IPS-NIHi11 (cell line): ENCODE measurements around the gene KIF6.
"Not testable (repeated sequence)": the region's sequence is repeated elsewhere in the genome, so short reads cannot be mapped to it uniquely, and the experiment has no call there.

ENCODE experiments used
- DNase-seq: peaks from one replicate; pipeline ENCODE4 v3.0.0; 2012; ENCODE audit warnings: mixed read lengths, low spot score

The KIF6 gene, protein sequence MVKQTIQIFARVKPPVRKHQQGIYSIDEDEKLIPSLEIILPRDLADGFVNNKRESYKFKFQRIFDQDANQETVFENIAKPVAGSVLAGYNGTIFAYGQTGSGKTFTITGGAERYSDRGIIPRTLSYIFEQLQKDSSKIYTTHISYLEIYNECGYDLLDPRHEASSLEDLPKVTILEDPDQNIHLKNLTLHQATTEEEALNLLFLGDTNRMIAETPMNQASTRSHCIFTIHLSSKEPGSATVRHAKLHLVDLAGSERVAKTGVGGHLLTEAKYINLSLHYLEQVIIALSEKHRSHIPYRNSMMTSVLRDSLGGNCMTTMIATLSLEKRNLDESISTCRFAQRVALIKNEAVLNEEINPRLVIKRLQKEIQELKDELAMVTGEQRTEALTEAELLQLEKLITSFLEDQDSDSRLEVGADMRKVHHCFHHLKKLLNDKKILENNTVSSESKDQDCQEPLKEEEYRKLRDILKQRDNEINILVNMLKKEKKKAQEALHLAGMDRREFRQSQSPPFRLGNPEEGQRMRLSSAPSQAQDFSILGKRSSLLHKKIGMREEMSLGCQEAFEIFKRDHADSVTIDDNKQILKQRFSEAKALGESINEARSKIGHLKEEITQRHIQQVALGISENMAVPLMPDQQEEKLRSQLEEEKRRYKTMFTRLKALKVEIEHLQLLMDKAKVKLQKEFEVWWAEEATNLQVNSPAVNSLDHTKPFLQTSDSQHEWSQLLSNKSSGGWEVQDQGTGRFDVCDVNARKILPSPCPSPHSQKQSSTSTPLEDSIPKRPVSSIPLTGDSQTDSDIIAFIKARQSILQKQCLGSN

DNA sequence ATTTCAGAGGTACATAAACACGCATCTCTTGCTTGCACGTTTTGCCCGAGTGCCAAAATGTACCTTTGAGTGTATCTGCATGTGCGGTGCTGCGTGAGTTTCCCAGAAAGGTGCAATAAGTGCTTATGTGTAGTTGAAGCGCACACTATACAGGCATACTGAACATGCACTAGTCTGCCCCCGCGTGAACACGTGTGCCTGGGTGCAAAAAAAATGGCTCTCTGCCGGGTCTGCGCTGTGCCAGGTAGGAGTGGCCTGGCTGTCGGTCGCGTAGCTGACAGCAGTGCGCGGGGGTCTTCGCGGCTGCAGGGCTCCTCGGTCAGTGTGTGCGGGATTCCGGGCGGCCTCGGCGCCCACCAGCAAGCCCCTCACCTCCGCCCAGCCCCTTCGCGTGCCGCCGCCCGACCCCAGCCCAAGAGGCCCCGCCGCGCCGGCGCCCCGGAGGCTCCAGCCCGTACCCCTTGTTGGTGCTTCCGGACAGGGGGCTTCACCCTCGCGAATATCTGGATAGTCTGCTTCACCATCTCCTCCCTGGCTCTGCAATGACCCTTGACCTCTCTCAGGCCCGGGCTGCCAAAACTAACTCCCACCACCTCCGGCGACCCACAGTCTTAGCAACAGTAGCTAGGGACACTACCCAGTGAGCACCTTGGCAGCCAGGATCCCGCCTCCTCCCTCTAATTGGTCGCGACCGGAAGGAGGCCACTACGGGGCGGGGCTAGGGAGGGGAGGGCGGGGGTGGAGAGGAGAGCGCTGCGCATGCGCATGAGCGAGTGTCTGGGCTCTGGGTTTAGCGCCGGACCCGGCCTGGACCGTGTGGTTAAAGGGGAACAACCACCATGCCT lies at the start of gene KIF6:
Gene KIF6, minus strand, starts transcription at position 622 of the 845 bp plus-strand sequence. Its CDS starts 98 bp downstream, at position 524.
- peak; percentile 97 for DNase-seq

DNA sequence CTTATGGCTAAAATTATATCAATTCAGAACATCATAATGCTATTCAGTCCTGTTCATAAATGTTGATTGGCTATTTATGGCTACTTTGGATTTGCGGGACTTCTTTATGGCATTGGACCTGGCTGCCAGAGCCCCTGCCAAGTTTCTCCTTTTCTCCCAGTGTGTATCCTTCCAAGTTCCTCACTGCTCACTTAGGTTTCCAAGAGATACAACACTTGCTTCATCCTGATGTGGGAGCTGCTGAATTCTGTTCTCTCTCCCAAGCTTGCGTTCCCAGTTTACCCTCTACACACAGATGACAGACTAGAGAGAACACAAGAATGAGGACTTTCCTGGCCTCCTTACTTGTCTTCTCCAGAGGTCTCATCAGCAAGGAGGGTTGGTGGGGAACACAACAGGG lies 48.6 kb upstream of the KIF6 start:
- DNase-seq: no peak

DNA sequence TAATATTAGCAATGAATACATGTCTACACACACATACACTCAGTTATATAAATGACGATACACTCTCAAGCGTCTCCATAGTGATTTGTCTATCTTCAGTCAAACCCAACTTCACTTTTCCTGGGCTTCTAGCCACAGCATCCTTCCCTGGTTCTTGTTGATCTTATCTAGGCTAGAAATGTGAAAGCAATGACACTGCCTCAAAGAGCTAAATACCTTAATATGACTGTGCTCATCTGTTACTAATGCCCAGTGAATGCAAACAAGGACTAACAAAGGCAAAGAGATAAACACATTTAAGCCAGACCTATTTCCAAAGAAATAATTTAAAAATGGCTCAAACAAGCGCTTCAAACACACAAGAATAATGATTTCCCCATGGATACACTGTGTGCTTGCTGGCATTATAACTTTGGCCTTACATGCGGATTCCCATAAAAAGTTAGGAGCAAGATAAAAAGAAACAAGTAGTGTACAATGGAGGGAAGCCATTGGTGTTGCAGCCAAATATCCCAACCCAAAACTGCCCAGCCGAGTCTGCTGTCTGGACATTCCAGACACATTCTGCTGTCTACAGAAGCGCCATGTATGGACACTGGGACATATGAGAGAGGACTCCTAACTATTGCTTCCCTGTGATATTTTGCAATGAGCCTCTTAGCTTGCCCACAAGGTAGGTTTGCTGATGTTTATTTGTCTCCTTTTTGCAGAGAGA lies 47.5 kb upstream of the KIF6 start:
- DNase-seq: no peak

DNA sequence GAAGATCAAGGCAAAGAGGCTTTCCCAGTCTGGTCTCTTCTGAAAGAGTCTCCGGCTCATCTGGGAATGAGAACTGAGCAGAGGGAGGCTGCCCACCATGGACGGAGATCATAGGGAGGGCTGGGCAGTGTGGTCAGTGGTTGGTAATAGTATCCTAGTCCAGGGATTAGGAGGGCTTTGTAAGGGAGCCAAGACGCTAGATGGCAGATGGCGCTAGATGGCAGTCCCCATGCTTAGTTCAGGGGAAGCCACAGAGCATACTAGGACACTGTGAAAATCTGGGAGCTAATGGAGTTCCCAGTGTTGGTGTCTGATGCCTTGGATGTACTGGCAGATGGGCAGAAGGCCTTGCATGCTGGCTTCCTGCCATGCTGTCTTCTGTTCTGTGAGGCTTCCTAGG lies 45.2 kb upstream of the KIF6 start:
- no peak for DNase-seq

DNA sequence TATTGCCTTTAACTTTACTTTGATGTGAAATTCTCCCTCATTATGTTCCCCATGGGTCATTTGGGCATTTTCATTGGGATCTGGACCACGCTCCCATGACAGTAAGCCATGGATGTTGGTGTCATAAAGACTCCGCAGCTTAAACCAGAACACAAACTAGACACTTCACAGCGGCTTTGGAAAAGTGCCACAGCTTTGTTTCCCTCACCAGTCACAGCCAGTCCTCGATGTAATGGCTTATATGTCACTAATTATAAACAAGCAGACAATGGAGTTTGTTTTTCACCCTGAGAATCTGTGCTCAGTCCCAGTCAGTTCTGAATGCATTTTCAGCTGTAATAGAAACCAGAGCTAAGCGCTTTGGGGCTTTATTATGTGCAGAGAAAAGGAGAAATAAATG lies 43.8 kb upstream of the KIF6 start:
- DNase-seq: no peak

DNA sequence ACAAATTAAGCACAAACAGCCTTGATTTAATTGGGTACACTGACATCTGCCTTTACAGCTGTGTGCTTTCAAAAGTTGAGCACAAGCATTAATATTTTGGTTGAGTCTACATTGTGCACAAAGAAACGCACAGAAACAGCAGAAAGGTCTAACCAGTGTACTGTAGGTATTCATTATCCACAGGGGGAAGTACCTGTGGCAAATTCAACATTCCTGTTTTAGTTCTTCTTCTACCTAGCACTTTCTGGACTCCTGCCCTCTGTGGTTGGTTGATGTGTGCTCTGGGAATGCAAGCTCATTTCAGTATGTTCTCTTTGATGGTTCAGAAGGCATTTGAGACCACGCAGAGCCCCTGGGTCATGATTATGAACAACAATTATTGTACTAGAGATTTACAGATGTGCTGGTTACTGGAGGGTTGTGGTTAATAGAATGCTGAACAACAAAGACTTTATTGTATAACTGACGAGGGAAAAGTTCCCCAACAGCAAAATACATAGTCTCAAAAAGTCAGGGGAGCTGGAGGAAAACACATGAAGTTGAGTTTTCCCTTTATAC lies 40.4 kb upstream of the KIF6 start:
- DNase-seq: no peak

DNA sequence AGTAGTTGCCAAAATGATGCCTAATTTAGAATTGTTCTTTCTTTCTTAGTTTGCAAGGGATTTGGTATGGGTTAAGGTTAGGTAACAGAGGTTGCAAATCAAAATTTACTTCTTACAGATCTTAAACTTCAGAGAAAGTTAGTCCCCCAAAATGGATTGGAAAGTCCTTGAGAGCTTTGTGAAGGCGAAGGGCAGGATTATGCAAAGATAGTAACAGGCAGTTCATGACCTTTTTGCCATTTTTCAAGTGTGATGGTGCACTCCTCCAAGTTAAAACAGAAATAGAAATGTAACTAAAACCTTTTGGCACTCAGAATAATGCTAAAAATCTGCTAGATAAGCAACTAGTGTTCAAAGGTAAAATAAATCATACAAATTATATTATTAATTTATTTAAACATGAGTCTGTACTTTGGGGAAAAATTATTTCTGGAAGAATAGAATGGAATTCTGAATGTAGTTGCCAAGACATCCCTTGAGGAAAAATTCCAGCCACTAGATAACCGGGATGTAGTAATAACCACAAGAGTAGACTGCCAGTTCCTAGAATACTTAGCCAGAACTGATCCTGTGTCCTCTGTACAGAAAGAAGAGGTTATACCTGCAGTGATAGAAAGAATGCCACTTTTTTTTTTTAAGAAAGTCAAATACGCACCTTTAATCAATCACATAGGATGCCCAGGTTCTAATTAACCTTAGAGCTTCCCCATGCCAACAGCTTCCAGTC lies 35.2 kb upstream of the KIF6 start:
- no peak for DNase-seq

DNA sequence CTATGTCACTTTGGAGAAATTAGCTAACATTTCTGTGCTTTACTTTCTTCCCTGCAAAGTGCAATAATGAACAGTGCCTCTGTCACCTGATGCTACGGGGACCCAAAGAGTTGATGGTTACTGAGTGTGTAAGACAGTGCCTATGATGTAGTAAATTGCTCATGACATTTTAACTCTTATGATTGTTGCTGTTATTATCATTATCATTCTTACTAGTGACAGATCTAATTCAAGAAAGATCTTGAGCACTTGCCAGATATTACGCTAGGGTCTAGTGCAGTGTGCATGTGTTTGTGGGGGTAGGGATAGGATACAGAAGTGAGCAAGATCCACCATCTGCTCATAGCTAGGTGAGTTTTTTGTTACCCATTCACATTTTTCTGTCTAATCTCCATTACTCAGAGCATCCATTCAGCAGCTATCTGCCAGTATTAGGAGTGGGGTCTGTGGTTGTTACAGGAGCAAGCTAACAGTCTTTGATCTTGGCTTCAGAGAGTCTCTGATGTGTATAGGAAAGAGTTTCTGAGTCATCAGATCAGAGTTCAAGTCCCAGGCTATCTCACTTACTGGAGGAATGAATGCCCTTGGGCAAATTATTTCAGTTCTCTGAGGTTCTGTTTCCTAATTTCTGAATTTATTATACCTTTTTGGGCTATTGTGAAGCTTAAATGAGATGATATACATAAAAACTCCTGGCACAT lies 33.8 kb upstream of the KIF6 start:
- DNase-seq: no peak

DNA sequence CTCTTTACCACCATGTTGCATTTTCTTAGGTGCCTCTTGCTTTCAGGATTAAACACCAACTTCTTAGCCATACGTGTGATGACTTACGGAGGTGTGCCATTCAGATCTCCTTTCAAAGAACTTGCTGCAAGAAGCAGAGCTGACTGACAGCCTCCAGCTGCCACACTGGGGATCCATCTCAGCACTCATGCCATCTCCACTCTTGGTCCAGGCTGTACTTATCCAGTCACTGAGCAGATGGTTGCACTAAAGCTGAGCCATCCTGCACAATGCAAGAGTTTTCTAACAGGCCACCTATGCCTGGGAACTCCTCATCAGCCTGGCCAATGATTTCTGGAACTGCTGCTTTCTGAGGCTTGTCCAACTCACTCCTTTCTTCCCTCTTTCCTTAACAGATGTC lies 31.4 kb upstream of the KIF6 start:
- DNase-seq: no peak

DNA sequence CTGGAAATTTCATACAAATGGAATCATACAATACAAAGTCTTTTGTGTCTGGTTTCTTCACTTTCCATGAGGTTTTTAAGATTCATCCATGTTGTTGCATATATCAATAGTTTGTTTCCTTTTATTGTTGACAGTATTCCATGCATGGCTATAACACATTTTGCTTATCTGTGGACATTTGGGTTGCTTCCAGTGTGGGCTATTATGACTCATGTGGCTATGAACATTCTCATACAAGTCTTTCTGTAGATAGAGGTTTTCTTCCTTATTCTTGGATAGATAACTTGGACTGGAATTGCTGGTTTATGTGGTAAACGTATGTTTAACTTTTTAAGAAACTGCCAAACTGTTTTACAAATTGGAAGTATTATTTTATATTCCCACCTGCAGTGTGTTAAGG lies 30.0 kb upstream of the KIF6 start:
- no peak for DNase-seq

DNA sequence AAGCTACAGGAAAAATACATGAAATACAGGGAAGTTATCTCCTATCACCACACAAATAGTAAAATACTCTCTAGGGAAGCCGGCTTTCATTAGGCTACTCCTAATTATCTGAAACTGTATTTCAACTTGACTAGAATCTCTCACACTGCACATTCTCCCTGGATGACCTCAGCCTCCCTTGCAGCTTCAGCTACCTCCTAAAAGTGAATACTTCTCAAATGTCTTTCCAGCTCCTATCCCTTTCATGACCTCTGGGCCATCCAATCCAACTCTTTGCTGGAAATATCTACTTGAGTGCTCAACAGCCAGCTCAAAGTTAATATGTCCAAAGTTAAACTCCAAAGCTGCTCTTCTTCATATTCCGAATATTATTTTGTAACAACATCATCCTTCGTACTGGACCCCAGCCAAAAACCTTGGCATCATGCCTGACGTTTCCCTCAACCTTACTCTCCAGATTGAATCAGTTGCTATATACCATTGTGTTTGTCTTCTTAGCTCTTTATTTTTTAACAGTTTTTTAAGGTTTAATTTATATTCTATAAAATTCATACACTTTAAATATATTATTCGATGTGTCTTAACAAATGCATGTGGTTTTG lies 29.4 kb upstream of the KIF6 start:
- no peak for DNase-seq

DNA sequence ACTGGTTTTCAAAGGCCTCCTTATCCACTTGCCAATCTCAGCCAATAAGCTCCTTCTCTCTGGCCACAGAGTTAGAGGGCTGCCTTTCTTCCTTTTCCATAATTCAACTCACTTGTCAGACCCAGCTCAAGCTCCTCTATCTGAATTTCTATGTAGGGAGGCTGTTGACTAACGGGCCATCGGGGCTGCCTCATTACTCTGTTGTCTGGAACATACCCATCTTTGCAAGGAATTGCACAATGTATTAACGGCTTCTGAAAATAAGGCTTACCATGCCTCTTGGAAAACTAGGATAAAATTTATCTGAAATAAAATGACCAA lies 28.5 kb upstream of the KIF6 start:
- DNase-seq: no peak

DNA sequence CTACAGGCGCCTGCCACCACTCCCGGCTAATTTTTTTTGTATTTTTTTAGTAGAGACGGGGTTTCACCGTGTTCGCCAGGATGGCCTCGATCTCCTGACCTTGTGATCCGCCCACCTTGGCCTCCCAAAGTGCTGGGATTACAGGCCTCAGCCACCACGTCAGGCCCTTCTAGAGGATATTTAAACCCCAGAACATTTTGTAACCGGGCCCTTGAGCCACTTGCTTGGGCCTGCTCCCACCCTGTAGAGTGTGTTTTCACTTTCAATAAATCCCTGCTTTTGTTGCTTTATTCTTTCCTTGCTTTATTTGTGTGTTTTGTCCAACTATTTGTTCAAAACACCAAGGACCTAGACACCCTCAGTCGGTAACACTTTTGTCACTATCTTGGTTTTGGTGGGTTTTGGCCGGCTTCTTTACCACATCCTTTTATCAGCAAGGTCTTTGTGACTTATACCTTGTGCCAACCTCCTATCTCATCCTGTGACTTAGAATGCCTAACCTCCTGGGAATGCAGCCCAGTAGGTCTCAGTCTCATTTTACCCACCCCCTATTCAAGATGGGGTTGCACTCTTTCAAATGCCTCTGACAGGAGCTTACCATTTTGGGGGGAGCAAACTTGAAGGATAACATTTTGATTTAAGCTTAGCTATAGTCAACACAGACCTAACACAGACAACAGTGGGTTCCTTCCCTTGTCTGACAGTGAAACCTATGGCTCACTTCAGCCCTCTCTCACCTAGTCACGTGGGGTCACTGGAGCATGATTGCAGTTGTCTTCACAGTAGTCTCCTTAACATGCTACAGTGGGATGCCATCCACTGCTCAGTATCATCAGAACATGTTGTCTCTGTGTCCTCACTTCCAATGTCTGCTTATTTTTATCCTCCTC lies 27.9 kb upstream of the KIF6 start:
- DNase-seq: no peak

DNA sequence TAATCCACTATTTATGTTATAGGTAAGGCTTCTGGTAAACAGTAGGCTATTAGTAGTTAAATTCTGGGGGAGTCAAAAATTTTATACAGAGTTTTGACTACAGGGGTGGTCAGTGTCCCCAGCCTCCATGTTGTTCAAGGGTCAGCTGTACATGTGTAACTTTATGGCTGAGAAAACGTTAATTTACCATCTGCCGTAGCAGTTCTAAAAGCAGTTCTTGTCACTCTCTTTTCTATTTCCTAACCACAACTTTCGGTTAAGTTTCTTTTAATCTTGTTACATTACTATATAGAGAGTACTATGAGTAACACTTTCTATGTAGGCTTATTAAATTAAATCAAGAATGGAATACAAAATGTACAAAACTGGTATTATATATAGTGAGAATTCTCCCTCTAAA lies 21.6 kb upstream of the KIF6 start:
- DNase-seq: no peak

DNA sequence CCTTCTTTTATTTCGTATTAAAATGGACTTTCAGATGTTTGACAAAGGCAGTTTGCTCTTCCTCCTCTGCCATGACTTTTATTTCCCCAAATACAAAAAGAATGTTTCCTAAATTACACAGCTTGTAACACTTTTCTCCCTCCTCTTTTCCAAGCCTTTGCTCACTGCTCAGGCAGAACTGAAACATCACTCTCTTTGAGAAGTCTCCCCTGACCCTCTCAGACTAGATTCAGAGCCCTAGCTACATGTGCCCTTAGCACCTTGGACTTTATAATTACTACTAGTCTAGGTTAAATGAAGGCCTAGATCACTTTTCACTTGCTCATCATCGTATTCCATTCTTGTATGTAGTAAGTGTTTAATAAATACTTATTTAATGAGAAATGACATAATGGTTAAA lies 8.5 kb upstream of the KIF6 start:
- no peak for DNase-seq

DNA sequence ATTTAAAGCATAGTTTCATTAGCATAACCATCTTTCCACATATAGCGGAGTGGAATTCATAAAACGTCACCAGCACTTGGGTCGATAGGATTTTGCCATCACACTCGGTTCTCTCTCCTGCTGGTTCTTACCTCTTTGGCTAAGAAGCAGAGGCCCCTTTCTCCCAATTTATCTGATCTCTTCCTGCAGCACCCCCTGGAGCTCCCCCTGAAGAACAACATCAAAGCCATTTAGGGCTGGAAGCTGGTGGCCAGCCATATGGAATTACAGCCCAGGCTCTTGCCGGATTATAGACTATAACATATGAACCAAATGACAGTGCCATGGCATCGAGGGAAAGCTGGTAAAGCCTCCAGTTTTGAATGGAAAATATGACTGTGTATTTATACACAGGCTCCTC lies 6.4 kb upstream of the KIF6 start:
- DNase-seq: peak; percentile 37

DNA sequence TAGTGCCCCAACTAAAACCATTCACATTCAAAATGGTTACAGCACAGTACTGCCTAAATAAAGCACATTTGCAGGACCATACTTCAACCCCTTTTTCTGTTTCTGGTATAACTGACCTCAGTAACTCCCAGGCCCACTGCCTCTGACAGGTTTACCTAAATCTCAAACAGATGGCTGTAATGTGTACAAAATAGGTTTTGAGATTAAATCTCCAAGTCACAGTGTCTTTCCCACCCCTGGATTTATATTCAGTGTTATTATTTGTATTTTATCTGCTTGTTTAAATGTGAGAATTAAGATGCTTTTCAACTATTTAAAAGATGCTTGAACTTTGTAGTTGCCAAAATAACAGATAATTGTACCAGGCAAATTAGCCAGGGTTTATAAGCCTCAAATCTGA lies 4.7 kb upstream of the KIF6 start:
- no peak for DNase-seq

DNA sequence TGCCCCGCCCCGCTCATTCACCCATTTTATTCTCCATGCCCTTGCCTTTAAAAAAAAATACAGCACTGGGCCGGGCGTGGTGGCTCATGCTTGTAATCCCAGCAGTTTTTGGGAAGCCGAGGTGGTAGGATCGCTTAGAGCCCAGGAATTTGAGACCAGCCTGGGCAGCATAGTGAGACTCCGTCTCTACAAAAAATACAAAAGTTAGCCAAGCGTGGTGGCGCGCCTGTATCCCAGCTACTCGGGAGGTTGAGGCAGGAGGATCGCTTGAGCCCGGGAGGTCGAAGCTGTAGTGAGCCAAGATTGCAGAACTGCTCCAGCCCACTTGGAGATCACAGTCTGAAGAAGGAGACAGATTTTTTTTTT lies 407 bp upstream of the KIF6 start:
- no peak for DNase-seq

DNA sequence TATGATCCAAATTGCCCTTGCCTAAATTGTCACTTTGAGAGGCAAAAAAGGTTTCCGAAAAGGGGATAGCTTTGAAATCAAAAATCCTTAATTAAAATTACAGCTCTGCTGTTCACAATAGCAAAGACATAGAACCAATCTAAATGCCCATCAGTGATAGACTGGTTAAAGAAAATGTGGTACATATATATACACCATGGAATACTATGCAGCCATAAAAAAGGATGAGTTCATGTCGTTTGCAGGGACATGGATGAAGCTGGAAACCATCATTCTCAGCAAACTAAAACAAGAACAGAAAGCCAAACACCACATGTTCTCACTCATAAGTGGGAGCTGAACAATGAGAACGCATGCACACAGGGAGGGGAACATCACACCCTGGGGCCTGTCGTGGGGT lies 1.9 kb downstream of the KIF6 start:
- DNase-seq: not testable (repeated sequence)
